NCI-H1417 (cell line): Measurements from ENCODE around the gene B4GALT2.

Experiments
- DNase-seq, 3 experiments: peaks; one replicate each; lab custom pipeline; 2025; lab: John Stamatoyannopoulos, UW

B4GALT2 gene

DNA sequence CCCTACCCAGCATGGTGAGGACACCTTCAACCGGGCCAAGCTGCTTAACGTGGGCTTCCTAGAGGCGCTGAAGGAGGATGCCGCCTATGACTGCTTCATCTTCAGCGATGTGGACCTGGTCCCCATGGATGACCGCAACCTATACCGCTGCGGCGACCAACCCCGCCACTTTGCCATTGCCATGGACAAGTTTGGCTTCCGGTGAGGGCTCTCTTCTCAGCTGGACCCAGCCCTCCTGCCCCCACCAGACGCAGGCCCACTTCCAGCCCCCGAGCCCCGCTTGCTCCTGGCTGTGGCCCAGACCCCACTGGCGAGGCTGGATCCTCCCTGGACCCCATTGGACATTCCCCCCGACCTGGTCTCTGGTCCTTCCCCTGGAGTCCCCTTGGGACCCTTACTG lies 5.8 kb downstream of the B4GALT2 start:
- no peak for DNase-seq

DNA sequence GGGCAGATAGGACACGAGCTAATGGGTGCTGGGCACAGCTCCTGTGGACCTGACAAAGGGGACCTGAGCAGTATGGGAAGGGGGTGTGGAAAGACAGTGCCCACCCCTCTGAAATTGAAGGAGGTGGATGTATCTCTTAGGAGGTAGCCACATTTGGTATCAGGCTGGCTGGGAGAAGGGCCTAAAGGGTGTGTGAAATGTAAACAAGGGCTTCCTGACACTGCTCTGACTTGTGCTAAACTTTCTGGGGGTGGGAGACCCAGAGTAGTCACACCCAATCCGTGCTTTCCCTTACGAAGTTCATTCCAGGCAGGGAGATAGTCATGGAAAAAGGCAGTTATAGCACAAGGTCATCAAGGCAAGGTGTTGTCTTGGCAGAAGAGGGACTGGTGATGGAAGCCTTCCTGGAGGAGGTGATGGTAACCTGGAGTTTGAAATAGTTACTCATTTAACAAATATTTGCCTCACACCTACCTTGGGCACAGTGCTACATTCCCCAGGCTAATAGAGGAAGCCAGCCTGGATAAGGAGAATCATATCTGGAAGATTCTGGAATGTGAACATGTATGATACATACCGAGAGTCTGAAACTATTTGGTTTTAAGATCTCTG lies 7.1 kb downstream of the B4GALT2 start:
- no peak for DNase-seq

DNA sequence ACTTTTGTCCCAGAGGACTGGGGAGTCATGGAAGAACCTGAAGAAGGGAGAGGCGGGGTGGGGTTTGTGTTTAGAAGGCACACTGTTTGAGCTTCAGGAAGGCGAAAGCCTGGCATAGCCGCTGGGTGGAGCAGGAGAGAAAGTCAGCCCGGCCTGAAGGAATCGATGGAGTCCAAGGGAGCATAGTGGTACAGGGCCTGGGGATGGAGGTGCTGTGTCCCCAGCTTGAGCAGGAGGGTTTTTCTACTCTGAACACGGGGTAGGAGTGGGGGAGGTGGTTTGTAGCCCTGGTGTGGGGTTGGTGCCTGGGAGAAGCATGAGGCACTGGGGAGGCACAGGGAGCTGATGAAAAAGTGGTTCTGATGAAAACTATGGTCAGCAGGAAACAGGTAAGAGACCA lies 7.7 kb downstream of the B4GALT2 start:
- DNase-seq, result no peak

DNA sequence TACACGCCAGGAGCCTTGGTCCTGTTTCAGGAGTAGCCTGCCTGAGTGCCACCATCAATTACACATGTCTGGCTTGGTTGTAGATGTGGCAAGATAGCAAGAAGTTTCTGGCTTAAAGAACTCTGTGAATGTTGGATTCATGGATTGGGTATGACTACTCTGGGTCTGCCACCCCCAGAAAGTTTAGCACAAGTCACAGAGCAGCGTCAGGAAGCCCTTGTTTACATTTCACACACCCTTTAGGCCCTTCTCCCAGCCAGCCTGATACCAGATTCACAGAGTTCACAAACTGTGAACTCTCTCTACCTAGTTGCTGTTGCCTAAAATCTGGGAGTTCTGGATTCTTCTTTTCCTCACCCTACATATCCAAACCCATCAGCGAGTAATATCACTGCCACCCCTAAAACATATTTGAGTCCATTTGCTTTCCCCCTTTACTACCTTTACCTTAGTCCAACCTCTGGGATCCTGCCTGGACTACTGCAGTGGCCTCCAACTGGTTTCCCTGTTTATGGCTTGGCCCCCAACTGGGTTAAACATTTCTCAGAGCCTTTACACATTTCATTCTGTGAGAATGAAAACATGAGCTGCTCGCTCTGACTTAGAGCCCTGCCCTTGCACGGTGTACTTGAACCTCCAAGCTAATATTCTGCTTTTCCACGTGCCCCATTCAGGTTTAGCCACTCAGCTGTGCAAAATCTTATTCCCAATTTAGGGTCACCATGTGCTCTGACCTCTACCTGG lies 8.3 kb downstream of the B4GALT2 start:
- no peak for DNase-seq

DNA sequence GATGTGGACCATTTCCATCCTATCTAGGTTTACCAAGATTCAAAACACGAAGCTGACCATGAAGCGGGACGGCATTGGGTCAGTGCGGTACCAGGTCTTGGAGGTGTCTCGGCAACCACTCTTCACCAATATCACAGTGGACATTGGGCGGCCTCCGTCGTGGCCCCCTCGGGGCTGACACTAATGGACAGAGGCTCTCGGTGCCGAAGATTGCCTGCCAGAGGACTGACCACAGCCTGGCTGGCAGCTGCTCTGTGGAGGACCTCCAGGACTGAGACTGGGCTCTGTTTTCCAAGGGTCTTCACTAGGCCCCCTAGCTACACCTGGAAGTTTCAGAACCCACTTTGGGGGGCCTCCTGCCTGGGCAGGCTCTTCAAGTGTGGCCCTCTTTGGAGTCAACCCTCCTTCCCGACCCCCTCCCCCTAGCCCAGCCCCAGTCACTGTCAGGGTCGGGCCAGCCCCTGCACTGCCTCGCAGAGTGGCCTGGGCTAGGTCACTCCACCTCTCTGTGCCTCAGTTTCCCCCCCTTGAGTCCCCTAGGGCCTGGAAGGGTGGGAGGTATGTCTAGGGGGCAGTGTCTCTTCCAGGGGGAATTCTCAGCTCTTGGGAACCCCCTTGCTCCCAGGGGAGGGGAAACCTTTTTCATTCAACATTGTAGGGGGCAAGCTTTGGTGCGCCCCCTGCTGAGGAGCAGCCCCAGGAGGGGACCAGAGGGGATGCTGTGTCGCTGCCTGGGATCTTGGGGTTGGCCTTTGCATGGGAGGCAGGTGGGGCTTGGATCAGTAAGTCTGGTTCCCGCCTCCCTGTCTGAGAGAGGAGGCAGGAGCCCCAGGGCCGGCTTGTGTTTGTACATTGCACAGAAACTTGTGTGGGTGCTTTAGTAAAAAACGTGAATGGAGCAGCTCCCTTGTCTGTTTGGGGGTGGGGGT lies 11.5 kb downstream of the B4GALT2 start:
- DNase-seq, result peak in 1 of 3 experiments; percentile 52

DNA sequence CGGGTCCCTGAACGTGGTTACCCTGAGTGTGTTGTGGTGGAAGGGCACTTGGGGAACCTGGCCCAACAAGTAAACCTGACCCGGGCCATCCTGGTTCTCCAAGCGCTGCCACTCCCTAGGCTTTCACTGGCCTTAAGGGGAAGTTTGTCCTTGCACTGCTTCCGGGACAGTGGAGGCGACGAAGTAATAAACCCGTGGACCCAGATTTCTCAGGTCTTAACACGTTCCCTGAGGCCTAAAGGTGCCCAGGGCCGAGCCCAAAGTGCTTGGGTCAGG lies 12.1 kb downstream of the B4GALT2 start:
- DNase-seq, result no peak

DNA sequence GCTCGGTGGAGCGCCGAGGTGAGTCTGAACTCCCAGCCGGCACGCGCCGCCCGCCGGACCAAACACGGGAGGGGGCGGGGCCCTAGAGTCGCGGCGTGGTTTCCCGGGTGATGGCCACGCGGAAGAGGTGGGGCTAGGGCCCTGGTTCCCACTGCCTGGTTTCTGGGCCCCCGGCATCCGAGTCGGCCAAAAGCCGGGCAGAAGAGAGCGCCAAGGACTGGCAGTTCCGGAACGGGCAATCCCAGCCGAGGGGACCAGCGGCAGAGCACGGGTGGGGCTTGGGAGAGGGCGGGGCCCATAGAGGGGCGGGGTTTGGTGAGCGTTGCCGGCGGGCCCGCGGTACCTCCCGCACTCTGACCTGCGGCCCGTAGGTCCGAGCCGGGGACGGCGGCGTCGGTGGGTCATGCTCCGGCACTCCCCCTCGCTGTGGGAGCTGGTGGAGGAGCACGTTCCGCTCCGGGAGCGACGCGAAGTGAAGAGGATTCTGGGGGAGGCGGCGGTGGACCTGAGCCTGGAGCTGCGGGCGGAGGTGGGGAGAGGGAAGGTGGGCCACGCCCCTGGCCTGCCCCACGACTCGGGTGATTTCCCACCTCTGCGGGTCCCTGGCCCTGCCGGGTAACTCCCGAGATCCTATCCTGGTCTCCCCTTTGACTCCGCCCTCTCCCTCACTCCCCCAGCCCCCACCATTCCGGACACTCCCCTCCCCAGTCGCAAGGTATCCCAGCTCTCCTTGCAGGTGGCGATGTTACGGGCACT lies 12.6 kb downstream of the B4GALT2 start, which contains the start of gene CCDC24:
Gene CCDC24, plus strand, starts transcription at position 124 of the 756 bp plus-strand sequence. Its CDS starts 280 bp downstream, at position 404.
- peak; percentile 76 to 90 (median 82) for DNase-seq

DNA sequence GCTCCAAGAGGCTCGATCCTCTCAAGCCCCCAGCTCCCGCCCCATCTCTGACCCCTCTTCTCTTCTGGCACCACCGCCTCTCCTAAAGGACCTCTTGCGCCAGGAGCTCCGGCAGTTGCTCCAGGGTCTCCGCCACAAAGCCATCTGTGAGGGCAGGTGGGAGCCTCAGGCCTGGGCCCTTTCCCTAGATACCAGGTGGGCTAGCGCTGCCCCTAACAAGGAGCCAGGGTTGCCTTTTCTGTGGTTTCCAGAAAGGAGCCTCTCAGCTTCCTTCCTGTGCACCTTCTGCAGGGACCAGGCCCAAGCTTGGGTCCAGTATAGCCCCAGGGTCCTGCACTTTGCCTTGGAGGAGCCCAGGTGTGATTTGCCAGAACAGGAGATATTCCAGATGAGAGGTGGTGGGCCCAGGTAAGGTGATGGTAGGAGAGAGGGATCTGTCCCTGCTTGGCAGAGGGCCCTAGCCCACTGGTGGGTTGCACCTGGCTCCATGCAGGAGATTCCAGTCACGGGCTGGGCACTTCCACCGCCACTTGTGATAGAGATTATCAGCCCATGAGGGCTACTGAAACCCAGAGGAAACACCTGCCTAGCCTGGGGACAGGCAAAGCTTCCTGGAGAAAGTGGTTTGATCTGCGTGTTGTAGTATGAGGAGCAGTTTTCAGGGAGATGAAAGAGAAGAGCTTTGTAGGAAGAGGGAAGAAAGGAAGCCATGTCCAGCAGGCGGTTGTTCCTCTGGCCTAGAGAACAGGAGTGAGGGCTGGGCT lies 13.4 kb downstream of the B4GALT2 start:
- peak in 2 of 3 experiments; percentile 63 to 65 for DNase-seq

DNA sequence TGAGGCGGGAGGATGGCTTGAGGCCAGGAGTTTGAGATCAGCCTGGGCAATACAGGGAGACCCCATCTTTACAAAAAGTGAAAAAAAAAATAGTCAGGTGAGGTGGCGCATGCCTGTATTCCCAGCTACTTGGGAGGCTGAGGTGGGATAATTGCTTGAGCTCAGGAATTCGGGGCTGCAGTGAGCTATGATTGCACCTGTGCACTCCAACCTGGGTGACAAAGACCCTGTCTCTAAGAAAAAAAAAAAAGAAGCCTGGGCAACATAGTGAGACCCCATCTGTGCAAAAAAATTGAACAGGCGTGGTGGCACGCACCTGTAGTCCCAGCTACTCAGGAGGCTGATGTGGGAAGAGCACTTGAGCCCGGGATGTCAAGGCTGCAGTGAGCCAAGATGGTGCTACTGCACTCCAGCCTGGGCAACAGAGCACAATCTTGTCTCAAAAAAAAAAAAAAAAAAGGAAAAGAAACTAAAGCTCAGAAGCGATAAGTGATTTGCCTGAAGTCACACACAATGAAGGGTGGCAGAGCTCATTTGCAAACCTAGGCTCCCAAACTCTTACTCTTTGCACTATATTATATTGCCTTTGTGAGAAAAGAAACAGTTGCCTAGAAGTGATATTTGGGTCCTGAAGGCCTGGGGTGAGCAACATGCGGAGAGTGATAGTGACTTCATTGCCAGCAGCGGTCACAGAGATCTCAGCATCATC lies 14.3 kb downstream of the B4GALT2 start:
- no peak for DNase-seq

DNA sequence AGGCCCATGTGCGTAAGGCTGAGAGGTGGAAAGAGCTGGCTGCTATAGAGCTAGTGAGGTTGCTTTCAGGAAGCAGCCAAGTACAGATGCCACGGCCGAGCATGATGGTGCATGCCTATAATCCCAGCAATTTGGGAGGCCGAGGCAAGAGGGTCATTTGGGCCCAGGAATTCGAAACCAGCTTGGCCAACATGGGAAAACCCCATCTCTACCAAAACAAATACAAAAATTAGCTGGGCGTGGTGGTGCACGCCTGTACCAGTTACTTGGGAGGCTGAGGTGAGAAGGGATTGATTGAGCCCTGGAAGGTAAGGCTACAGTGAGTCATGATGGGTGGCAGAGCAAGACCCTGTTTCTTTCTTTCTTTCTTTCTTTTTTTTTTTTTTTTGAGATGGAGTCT lies 15.1 kb downstream of the B4GALT2 start:
- DNase-seq, result no peak

DNA sequence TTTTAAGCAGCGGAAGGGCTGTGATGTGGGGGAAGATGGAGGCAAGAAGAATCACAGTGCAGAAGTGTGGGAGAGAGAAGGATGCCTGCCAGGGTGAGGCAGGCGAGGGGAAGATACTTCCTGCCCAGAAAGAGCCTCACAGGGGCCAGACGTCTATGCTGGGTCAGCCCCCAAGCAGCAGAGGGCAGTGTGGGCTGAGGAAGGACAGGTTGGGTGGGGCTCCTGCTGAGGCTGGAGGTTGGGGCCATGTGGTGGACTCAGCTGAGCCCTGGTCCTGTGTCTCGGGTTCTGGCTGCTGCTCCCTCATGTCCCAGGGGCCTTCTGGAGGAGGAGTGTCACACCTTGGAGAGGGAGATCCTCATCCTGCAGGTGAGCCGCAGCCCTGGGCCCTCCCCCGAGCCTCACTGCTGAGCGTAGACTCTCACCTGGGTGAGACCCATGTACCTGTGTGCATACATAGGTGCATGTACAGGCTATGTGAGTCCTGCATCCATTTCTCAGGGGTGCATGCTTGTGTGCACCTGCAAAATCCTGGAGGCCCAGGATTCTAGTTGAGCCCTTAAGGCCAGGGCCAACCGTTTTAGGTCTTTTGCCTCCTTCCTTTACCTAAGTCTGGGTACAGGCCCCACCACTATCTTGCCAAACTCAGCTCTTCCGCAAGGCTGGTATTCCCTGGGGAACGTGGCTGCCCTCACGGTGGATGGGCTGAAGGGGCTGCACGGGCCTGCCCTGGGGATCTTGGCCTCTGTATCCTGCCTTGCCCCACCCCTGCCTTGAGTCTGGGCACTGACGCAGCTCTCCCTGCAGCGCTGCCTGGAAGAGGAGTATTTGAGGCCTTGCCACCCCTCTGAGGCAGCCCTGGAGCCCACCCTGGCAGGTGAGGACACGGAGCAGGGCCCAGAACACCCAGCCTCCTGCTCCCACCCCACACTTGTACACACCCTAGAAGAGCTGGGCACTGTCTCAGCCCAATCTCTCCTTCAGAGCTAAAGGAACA lies 16.1 kb downstream of the B4GALT2 start:
- peak in 2 of 3 experiments; percentile 13 to 20 for DNase-seq

DNA sequence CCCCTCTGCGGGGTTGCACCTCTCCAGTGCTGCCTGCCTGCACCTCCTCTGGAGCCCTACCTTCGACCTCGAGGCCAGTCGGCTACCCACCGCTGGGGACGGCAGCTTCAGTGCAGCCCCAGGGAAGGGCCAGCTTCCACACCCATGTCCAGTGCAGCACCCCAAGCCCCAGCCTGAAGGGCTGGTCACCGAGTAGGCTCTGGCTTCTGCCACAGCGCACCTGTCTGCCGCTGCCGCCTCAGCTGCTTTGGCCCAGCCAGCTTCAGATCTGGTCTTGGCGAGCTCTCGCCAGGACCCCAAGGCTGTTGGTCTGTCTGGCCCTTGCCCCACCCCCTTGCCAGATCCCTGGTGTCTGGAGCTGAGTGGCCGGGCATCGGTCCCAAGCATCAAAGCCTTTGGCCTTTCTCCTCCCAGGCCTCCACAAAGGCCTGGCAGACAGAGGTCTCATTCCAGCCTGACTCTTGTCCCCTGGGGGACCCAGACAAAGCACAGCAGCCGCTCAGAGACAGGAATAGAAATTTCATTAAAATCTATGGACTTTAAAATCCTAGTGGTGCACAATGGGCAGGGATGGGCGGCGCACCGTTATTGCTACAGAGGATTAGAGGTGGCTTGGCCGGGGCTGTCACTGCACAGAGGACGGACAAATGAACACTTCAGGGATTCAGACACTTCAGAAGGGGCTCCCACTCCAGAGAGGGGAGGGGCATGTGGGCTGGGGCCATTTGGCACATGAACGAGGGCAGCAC lies 17.1 kb downstream of the B4GALT2 start:
- DNase-seq, result no peak

DNA sequence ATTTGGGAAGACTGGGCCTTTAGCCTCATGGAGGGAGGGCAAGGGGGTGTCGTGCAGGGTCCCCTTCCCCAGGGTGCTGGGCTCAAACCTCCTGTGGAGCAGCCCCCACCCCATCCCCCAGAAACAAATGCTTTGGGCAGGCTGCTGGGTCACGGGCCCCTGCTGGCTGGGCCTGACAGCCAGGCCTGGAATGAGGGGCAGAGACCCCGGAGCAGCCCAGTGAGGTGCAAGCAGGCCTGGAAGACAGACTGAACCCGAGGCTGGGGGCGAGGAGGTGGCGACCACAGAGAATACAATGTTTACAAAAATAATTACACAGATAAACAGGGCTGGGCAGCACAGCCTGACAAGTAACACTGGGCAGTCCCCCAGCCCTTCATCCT lies 17.7 kb downstream of the B4GALT2 start:
- DNase-seq, result no peak

DNA sequence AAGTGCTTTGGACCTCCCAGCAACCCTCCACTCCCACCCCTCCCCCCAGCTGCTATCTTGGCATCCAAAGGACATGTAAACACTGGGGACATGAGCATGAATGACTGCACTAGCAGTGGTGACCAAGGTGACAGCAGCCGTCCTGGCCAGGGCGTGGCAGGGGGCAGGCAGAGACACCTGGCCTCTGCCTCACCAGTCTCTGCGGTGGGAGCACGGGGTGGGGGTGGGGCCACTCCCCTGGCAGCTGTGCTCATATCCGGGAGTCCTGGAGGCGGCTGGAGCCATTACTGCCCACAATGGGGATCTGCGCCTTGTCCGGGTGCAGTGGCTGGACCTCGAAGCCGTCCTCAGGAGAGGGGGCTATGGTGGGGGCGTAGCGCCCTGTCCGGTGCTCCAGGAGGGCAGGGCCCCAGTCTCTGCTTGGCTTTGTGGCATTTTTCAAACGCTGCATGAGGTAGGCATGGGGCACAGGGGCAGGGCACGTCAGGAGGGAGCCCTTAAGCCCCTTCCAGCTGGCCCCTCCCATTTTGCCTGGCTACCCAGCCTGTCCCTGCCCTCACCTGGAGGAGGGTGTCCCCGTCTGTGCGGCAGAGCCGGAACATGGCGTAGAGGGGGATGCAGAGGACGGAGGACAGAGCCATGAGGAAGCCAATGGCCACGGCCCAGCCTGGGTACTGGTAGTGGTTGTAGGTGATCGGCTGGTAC lies 18.4 kb downstream of the B4GALT2 start:
- DNase-seq, result peak; percentile 24 to 90 (median 79)

DNA sequence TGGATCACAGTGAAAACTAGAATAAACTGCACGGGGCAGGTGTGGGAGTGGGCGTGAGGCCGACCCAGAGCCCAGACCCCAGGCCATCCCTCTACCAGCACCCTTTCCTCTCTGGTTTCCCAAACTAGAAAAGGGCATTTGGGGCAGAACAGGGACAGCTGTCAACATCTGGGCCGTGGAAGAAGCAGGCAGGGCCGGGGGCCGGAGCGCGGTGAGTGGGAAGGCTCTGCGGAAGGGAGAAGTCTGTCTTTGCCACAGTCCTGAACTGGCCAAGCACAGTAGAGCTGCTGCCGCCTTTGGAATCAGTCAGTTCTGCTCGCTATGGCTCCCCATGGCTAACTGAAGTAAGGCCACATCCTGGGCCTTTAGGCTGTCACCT lies 19.0 kb downstream of the B4GALT2 start:
- DNase-seq, result peak in 1 of 3 experiments; percentile 30

DNA sequence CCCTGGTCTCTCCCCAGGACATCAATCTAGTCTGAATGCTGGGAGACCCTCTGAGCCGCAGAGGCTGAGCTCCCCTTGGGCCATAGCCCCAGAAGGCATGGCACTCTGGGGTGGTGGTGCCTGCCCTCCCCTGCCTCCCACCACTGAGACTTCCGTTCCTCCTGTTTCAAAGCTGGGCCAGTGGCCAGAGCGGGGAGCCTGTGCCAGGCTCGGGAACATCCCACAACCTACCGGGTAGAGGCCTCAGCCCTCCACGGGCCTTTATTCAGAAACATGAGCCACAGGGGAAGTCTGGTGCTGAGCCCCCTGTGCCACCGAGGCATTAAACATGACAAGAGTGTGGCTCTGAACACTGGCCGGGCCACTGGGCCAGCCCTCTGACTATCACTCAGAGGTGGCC lies 20.4 kb downstream of the B4GALT2 start:
- no peak for DNase-seq

DNA sequence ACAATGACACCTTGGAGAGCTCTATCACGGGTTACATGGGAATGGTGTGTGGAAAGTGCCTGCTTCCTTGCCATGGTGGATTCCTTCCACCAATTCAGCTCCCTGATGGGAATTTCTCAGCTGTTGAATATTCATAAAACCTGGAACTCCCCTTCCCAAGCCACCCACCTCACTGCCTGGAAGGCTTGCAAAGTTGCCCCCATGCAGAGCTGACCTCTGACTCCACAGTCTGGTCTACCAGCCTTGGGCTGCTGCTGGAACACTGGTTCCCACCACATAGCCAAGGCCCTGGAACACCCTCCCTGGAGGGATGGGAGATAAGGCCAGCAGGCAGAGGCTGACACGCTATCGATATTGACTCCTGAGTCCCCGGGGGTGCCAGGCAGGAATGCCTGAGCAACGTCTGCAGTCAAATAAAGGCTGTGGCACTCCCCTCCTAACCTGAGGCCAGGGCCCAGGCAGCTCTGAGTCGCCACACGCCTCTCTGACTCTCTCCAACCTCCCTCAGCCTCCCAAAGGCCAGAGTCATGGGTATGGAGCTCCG lies 21.2 kb downstream of the B4GALT2 start:
- no peak for DNase-seq

DNA sequence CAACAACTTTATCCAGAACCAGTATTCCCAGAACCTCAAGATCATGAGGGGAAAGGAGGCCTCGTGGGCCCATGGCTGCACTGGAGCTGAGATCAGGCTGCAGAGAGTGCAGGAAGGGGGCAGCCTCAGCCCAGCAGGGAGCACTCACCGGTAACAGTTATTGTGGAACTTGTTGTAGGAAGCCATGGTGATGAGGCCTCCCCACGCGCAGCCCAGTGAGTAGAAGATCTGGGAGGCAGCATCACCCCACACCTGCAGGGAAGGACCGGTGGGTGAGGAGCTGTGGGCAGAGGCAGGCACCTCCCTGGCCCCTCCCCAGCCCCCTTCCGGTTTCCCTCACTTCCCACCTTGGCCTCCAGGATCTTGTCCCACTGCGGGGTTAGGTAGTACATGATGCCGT lies 23.2 kb downstream of the B4GALT2 start:
- no peak for DNase-seq
